SW480 (cell line): ENCODE data around the gene CXXC4.

Source experiments
- DNase-seq: peaks from one replicate; pipeline ENCODE4 v3.0.0-alpha.2; 2016; ENCODE audit warnings: low spot score

CXXC4 gene

DNA sequence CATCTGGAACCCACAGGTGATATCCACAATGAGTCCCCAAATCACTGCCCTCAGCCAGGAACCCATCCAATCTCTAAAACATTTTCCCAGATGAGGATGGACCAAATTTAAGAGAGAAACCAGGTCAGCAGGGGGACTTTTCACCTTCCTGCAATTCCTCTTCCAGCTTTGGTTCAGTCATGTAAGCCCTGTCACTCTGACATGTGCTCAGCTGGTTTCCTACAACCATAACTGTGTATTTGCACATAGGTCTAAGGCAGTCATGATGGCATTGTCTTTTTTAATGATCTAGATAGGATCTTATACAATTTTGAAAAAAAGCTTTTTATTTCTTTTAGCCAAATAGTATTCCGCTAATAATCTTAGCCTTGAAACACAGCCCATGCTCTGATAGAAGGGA, 6.5 kb downstream of the CXXC4 start:
- no peak for DNase-seq

DNA sequence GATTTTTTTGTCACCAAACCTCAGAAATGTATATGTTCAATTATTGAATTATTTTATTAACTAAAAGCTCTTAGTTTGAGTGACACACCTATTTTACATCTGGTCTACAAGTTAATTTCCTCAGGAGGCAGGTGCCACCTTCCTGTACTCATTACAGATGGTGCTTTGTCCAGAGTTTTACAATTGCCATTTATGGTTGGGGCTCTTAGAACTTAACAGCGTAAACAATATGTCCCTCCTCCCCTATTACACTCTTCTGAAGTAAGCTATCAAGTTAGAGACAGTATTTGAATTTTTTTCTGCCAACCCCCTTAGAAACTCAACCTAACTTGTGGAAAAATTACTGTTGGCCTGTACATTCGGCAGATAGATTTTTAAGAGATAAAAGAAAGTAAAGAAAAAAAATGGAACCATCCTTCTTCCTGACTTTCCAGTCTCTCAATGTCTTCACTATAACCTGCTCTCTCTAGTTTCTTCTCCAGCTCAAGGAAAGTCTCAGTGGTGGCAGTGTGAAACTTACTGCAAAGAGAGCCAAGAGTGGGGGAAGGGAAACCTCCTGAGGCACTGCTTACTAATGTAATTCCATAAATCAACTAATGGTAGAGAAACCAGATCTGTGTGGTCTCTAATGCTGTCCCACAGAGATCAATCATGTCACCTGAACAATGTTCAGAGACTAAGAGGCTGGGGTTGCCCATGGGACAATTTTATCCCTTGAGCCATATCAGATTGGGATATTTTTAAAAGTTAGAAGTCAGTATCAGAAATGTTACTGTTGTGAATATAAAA, 7.8 kb downstream of the CXXC4 start:
- no peak for DNase-seq

GRCh38 chr4:104475652-104476051, 19.0 kb downstream of the CXXC4 start:
- DNase-seq: no peak

- no peak for DNase-seq
These were observed 21.9 kb downstream of the CXXC4 start for GRCh38 chr4:104472766-104473165.

GRCh38 chr4:104470770-104471169, 23.9 kb downstream of the CXXC4 start:
- no peak for DNase-seq

DNA sequence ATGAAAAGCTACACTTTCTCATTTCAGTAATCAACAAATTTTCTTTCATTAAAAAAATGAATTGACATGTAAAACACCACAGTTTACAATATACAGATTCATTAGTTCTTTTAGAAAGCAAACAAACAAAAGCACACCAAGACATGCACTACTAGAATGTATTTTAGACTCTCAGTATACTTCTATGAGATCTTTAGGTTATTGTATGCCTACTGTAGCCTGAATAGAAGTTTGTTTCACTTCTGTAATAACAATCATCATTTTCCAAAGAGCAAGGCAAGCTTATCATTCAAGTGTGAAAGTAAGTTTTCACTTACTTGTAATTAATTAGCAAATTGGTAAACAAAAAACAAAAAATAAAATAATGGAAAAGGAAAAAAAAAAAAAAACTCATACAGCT, 24.9 kb downstream of the CXXC4 start:
- no peak for DNase-seq

DNA sequence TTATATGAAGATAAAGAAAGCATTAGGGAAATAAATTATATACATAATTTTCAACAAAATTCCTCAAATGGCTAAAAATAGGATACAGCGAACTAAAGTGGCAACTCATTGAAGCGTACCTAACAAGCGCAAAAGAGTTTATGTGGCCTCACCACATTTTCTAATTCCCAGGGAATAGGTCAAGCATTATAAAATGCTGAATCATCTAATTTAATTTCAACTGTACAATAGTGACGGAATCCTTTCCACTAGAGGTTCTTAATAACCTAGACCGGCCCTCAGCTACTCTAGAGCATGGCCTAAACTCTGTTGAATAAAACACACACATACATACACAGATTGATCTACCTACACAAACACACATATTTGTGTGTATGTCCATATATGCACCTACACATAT, 29.1 kb downstream of the CXXC4 start:
- DNase-seq: no peak

- no peak for DNase-seq
These were observed 29.5 kb downstream of the CXXC4 start for GRCh38 chr4:104465201-104465600.

- no peak for DNase-seq
These were observed 32.1 kb downstream of the CXXC4 start for GRCh38 chr4:104462641-104463040.

DNA sequence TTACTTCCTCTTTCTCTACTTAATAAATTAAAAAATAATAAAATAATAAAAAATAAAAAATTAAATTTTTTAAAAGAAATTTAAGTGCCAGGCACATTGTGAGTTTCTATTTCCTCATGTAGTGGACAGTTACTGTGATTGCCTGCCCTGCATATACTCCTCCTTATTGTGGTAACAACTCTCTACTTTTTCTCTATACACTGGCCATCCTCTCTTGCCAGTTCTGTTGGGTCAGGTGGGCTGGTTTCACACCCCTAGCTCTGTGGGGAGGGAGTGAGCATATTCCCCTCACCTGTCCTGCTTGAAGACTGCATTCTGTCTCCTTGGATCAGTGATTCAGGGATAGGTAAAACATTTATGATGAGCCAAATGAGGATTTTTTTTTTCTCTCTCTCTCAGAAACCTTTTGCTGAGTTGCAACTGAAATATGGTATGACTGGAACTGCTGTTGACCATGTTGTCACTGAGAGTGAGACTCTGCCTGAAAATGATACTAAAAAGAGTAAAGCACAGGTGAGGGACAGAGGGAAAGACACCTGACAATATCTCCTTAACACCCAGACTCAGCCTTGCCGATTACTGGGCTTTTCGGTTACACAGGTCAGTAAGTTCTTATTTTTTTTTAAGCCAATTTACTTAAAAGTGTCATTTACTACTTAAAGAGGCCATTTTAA, 37.2 kb downstream of the CXXC4 start:
- DNase-seq: no peak

DNA sequence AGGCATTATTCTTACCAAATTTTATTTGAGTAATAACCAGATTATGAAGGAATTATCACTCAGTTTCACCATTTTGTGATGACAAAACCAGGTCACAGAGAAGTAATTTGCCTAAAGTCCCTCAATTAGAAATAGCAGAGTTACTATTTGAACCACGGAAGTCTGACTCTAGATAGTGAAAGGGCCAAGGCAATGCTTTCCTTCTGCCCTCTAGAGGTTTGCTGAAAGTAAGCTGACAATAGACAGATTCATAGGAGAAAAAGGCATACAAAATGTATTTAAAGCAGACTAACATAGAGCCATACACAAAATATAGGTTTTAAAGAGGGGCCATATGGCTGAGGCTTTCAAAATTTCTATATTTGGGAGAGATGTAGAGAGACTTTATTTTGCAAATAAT, 43.1 kb downstream of the CXXC4 start:
- no peak for DNase-seq

DNA sequence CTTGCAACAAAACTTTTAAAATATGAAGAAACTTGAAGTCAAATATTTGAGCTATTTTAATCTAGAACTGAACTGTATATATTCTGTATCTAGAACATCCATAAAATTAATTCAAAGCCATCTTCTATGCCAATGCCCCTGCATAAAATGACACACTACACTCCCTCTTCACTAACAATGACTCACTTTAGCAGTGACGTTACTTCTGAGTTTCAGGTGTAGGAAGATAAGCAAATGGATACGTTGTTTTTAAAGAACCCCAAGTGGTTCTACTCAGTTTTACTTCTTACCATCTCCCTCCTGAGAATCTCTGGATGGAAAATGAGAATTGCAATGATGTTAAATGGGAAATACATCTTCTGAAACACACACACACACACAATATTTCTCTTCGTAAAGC, 45.2 kb downstream of the CXXC4 start:
- DNase-seq: no peak

DNA sequence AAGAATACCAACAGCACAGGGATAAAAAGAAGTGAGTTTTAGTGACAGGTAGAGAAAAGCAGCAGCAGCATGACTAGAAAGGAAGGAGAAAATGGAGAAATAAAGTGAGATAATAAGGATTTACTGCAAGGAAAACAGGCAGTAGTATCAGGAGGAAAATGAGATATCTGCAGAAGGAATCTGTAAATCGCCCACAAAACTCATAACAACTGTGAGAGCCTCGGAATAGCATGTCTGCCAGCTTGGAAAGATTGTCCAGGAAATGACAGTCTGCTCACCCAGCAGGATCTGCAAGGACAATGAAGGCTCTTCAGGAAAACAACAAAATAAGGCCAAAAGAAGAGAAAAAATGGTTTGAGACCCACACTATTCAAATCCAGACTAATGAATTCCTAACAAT, 47.4 kb downstream of the CXXC4 start:
- DNase-seq: no peak

DNA sequence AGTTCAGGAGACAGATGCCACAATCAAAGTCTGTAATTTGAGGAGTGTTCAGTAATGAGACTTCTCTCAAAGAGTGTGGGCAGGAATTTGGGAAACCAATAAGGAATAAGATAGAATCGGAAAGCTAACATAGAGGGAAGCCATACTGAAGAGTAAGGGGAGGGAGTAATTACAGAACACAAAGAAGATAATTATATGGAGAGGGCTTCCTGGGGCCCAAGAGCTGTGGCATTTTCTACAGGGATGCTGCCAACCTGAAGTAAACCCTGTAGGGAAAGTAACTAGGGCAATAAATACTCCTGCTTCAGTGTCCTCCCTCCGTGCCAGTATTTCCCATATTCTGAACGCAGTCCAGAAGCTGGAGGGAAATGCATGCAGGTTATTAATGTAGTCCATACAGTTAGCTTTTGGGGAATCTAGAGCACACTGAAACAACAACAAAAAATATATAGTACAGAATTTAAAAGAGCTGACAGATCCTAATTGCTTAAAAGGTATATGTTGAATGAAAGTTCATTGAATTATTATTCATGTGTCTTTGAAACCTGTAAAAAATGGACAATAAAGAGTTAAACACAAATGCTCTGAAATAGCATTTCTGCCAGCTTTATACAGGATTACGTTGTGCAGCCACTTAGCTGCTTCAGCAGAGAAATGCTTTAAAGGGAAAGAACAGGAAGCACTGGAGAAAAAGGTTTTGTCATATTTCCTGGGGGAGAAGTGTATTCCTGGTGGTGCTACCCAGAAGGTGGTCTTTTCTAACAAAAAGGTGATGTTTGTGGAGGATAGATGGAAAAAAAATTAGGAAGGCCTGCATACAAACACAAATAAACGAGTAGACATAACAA, 48.0 kb downstream of the CXXC4 start:
- DNase-seq: no peak

- no peak for DNase-seq
These were observed 50.0 kb downstream of the CXXC4 start for GRCh38 chr4:104444685-104445084.

GRCh38 chr4:104436542-104436941, 58.2 kb downstream of the CXXC4 start:
- DNase-seq: no peak

- DNase-seq: no peak
These were observed 65.4 kb downstream of the CXXC4 start for GRCh38 chr4:104429150-104429741.

GRCh38 chr4:104425948-104426347, 68.7 kb downstream of the CXXC4 start:
- no peak for DNase-seq

DNA sequence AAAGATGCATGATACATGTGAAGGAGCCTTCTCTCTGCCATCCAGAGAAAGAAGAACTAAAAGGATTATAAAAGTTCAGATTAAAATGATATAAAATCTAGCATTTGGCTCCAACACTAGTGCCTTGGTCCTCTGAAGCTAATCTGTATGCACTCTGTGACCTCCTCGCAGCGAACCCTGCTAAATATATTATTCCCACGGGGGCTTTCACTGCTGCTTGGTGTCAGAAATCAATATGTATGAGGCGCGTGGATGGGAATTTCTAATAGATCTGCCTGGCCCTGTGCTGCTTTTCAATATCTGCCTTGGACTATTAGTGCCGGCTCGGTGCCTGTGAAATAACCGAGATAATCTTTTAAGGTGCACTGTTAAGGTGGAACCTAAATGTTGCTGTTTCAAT, 69.7 kb downstream of the CXXC4 start:
- DNase-seq: no peak

DNA sequence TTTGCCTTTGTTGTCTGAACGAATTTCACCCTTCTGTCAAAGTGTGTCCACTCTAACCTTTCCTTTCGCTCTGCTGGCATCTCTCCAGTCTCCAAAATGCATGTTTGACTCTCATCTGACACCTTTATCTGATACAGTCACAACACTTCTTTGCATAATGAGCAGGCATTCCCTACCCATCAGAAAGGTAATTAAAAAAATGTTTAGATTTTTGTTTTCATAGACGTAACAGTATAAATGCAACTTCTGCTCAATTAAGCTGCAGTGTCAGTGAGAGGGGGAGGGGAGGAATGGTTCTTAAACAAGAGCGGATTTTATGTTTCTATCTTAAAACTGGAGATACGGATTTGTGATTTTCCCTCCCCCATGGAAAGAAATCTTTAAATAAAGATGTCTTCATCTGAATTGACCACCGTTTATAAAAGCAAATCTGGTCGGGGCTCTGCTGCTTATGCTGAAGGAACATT, 70.2 kb downstream of the CXXC4 start:
- no peak for DNase-seq

- no peak for DNase-seq
These were observed 73.1 kb downstream of the CXXC4 start for GRCh38 chr4:104421566-104421965.

- no peak for DNase-seq
These were observed 73.9 kb downstream of the CXXC4 start for GRCh38 chr4:104420766-104421165.
